ENCODE results near the gene ZNF282. TPM values are rescaled to one million over a fixed set of nuclear protein-coding genes. Genes with fewer than 3 reads are reported as not detected.

The ZNF282 gene
- polyA plus RNA-seq, 1 donor from 2014 or later: 17.7 TPM

DNA sequence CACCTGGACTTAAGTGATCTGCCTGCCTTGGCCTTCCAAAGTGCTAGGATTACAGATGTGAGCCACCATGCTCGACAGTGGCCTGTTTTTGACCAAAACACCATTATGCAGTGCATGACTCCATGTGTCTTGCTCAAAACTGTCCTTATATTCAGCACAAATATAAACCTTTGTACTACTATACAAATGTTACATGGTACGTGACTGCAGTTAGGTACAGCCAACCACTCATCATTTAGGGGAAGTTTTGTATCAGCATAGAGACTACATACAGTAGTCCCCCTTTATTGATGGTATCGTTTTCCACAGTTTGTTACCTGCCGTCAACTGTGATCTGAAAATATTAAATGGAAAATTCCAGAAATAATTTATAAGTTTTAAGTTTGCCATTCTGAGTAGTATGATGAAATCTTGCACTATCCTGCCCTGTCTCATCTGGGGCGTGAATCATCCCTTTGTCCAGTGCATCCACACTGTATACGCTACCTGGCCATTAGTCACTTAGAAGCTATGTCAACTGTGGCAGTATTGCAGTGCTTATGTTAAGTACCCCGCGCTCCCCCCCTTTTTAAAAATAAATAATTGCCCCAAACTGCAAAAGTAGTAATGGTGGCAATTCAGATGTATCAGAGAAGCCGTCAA is 23.3 kb upstream of the ZNF282 start:
- H2AFZ ChIP-seq (ENCODE audit: low read depth, low read length): no peak overlapping the region
- peaks cover 2% of the 10 kb centered on the region for H3K36me3 ChIP-seq (ENCODE audit: insufficient read depth, low read length)
- H3K27me3 ChIP-seq (ENCODE audit: insufficient read depth, low read depth, low read length): no peaks in the 10 kb centered on the region
- no peak overlapping the region for H3K4me3 ChIP-seq (ENCODE audit: low read length)
- no peaks in the 10 kb centered on the region for H4K20me1 ChIP-seq (ENCODE audit: insufficient read depth)
- H3K9ac ChIP-seq (ENCODE audit: low read length): no peak overlapping the region
- H3K27ac ChIP-seq (ENCODE audit: low read length): no peak overlapping the region
- no peaks in the 10 kb centered on the region for H3K9me3 ChIP-seq (ENCODE audit: low read length)
- no peak overlapping the region for H3K4me2 ChIP-seq (ENCODE audit: low read length)
- no peaks in the 10 kb centered on the region for H3K9me2 ChIP-seq (ENCODE audit: insufficient read depth, low read length)
- no peak for TF ChIP-seq EP300 (conservative IDR thresholded peaks at IDR 0.05; ENCODE audit: poor library complexity, severe bottlenecking)
- TF ChIP-seq EZH2 (IDR thresholded peaks at IDR 0.05; ENCODE audit: borderline replicate concordance, insufficient read depth, low read length, poor library complexity, severe bottlenecking): no peak
- no peak for TF ChIP-seq TAF1 (IDR thresholded peaks at IDR 0.05; ENCODE audit: low read depth)
- TF ChIP-seq MXI1 (conservative IDR thresholded peaks at IDR 0.05; ENCODE audit: poor library complexity, severe bottlenecking): no peak
- H3K79me2 ChIP-seq (replicated peaks; ENCODE audit: insufficient read depth, low read length): no peaks in the 10 kb centered on the region
- no peaks in the 10 kb centered on the region for H3F3A ChIP-seq (ENCODE audit: insufficient read depth, low read length, poor library complexity, severe bottlenecking)

DNA sequence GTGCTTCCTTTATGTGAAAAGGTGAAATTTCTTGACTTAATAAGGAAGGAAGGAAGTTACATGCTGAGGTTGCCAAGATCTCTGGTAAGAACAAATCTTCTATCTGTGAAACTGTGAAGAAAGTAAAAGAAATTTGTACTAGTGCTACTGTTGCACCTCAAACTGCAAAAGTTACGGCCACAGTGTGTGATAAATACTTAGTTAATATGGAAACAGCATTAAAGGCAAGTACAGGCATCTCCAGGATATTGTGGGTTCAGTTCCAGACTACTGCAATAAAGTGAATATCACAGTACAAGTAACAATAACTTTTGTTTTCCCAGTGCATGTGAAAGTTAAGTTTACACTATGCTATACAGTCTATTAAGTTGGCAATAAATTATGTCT is 22.8 kb upstream of the ZNF282 start:
- H3K9me2 ChIP-seq (ENCODE audit: insufficient read depth, low read length): no peaks in the 10 kb centered on the region
- H2AFZ ChIP-seq (ENCODE audit: low read depth, low read length): no peak overlapping the region
- H3K9me3 ChIP-seq (ENCODE audit: low read length): no peaks in the 10 kb centered on the region
- TF ChIP-seq EP300 (conservative IDR thresholded peaks at IDR 0.05; ENCODE audit: poor library complexity, severe bottlenecking): no peak
- TF ChIP-seq SMC3 (conservative IDR thresholded peaks at IDR 0.05; ENCODE audit: poor library complexity): no peak
- no peak for TF ChIP-seq POLR2AphosphoS5 (IDR thresholded peaks at IDR 0.05)
- no peak for TF ChIP-seq RAD21 (conservative IDR thresholded peaks at IDR 0.05)
- no peak for TF ChIP-seq MXI1 (conservative IDR thresholded peaks at IDR 0.05; ENCODE audit: poor library complexity, severe bottlenecking)
- TF ChIP-seq TAF1 (IDR thresholded peaks at IDR 0.05; ENCODE audit: low read depth): no peak
- TF ChIP-seq, protein P1, sequence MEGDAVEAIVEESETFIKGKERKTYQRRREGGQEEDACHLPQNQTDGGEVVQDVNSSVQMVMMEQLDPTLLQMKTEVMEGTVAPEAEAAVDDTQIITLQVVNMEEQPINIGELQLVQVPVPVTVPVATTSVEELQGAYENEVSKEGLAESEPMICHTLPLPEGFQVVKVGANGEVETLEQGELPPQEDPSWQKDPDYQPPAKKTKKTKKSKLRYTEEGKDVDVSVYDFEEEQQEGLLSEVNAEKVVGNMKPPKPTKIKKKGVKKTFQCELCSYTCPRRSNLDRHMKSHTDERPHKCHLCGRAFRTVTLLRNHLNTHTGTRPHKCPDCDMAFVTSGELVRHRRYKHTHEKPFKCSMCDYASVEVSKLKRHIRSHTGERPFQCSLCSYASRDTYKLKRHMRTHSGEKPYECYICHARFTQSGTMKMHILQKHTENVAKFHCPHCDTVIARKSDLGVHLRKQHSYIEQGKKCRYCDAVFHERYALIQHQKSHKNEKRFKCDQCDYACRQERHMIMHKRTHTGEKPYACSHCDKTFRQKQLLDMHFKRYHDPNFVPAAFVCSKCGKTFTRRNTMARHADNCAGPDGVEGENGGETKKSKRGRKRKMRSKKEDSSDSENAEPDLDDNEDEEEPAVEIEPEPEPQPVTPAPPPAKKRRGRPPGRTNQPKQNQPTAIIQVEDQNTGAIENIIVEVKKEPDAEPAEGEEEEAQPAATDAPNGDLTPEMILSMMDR (IDR thresholded peaks at IDR 0.05; ENCODE audit: poor library complexity, severe bottlenecking): no peak
- no peak for TF ChIP-seq EZH2 (IDR thresholded peaks at IDR 0.05; ENCODE audit: borderline replicate concordance, insufficient read depth, low read length, poor library complexity, severe bottlenecking)
- TF ChIP-seq, protein P2, sequence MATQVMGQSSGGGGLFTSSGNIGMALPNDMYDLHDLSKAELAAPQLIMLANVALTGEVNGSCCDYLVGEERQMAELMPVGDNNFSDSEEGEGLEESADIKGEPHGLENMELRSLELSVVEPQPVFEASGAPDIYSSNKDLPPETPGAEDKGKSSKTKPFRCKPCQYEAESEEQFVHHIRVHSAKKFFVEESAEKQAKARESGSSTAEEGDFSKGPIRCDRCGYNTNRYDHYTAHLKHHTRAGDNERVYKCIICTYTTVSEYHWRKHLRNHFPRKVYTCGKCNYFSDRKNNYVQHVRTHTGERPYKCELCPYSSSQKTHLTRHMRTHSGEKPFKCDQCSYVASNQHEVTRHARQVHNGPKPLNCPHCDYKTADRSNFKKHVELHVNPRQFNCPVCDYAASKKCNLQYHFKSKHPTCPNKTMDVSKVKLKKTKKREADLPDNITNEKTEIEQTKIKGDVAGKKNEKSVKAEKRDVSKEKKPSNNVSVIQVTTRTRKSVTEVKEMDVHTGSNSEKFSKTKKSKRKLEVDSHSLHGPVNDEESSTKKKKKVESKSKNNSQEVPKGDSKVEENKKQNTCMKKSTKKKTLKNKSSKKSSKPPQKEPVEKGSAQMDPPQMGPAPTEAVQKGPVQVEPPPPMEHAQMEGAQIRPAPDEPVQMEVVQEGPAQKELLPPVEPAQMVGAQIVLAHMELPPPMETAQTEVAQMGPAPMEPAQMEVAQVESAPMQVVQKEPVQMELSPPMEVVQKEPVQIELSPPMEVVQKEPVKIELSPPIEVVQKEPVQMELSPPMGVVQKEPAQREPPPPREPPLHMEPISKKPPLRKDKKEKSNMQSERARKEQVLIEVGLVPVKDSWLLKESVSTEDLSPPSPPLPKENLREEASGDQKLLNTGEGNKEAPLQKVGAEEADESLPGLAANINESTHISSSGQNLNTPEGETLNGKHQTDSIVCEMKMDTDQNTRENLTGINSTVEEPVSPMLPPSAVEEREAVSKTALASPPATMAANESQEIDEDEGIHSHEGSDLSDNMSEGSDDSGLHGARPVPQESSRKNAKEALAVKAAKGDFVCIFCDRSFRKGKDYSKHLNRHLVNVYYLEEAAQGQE (IDR thresholded peaks at IDR 0.05; ENCODE audit: borderline replicate concordance): no peak
- H3K27me3 ChIP-seq (ENCODE audit: insufficient read depth, low read depth, low read length): no peaks in the 10 kb centered on the region
- no peaks in the 10 kb centered on the region for H3K79me2 ChIP-seq (replicated peaks; ENCODE audit: insufficient read depth, low read length)
- H3K27ac ChIP-seq (ENCODE audit: low read length): no peak overlapping the region
- no peak overlapping the region for H3K4me3 ChIP-seq (ENCODE audit: low read length)
- no peaks in the 10 kb centered on the region for H3K36me3 ChIP-seq (ENCODE audit: insufficient read depth, low read length)
- H3K9ac ChIP-seq (ENCODE audit: low read length): no peak overlapping the region
- H4K20me1 ChIP-seq (ENCODE audit: insufficient read depth): no peaks in the 10 kb centered on the region
- H3F3A ChIP-seq (ENCODE audit: insufficient read depth, low read length, poor library complexity, severe bottlenecking): no peaks in the 10 kb centered on the region
- no peak overlapping the region for H3K4me2 ChIP-seq (ENCODE audit: low read length)
